ENCODE data around the gene TMEM263.

GRCh38 chr12:106942775-106943174, 12.9 kb upstream of the TMEM263 start:
- TF ChIP-seq EZH2 (IDR thresholded peaks at IDR 0.05; ENCODE audit: low read length, missing control alignments) (no peak), CTCF (conservative IDR thresholded peaks at IDR 0.05 in 1 of 2, IDR thresholded peaks at IDR 0.05 in 1 of 2; ENCODE audit: low read depth in 1 of 2, low read length in 2 of 2) (no peak)
